Smooth muscle cell (in vitro differentiated cells): ENCODE data around the gene SLC6A6. TPM values are rescaled to one million over a fixed set of nuclear protein-coding genes. Genes with fewer than 3 reads are reported as not detected.

Experiments used
- DNase-seq: peaks from one replicate; lab custom pipeline; 2025; ENCODE audit not compliant: unreplicated experiment; lab: John Stamatoyannopoulos, UW
- H2AFZ ChIP-seq: fragments of 200-600 bp; sonication (generic); 2 replicates; pipeline ENCODE4 v1.6.0; 2016; ENCODE audit warnings: antibody characterized with exemption, low read depth, mild to moderate bottlenecking
- H3F3A ChIP-seq: fragments of 200-600 bp; sonication (generic); 2 replicates; pipeline ENCODE4 v1.6.0; 2017; ENCODE audit warnings: antibody characterized with exemption, low read depth
- H3K27ac ChIP-seq: fragments of 200-600 bp; sonication (generic); 2 replicates; pipeline ENCODE4 v1.5.1; 2016; ENCODE audit warnings: low read depth, mild to moderate bottlenecking
- H3K27me3 ChIP-seq: fragments of 200-600 bp; sonication (generic); 2 replicates; pipeline ENCODE4 v1.6.1; 2016; ENCODE audit warnings: low read depth, mild to moderate bottlenecking
- H3K36me3 ChIP-seq: fragments of 200-600 bp; sonication (generic); 2 replicates; pipeline ENCODE4 v1.5.1; 2016; ENCODE audit warnings: low read depth
- H3K4me1 ChIP-seq: fragments of 200-600 bp; sonication (generic); 2 replicates; pipeline ENCODE4 v1.5.1; 2016; ENCODE audit warnings: low read depth
- H3K4me2 ChIP-seq: fragments of 200-600 bp; sonication (generic); 2 replicates; pipeline ENCODE4 v1.6.0; 2016; ENCODE audit warnings: mild to moderate bottlenecking
- H3K4me3 ChIP-seq: fragments of 200-600 bp; sonication (generic); 2 replicates; pipeline ENCODE4 v1.5.1; 2016; ENCODE audit warnings: mild to moderate bottlenecking
- H3K79me2 ChIP-seq: fragments of 200-600 bp; sonication (generic); 2 replicates; pipeline ENCODE4 v1.6.0; 2016; ENCODE audit warnings: low read depth, mild to moderate bottlenecking
- H3K9ac ChIP-seq: fragments of 200-600 bp; sonication (generic); 2 replicates; pipeline ENCODE4 v1.6.0; 2016; ENCODE audit warnings: low read depth
- H3K9me3 ChIP-seq: fragments of 200-600 bp; sonication (generic); replicated peaks from 2 replicates; pipeline ENCODE4 v1.5.1; 2016; ENCODE audit warnings: low read depth
- H4K20me1 ChIP-seq: fragments of 200-600 bp; sonication (generic); 2 replicates; pipeline ENCODE4 v1.6.0; 2016; ENCODE audit warnings: low read depth
- WGBS: methylation state at CpG from one replicate; pipeline ENCODE4 v1.1.7; 2016; ENCODE audit warnings: low lambda C conversion rate; 5-methylcytosine and 5-hydroxymethylcytosine counted together
- polyA plus RNA-seq: library from polyadenylated mRNA; unstranded; fragments of >200 nt; fragmentation: Nextera tagmentation; extraction: Ambion mirVana; gene quantifications from 2 replicates; pipeline ENCODE4 v1.2.1, GENCODE V29; 2016
- total RNA-seq: library from RNA; depleted of rRNA; stranded (reverse); fragments of >200 nt; gene quantifications from 2 replicates; pipeline ENCODE4 v1.2.3, GENCODE V29; 2014
- TF ChIP-seq, protein P1 (sequence below): fragments of 200-600 bp; sonication (generic); IDR thresholded peaks from 2 replicates; pipeline ENCODE4 v1.5.1; 2017; ENCODE audit warnings: borderline replicate concordance, mild to moderate bottlenecking, antibody characterized with exemption; ENCODE audit not compliant: insufficient read depth, poor library complexity, severe bottlenecking

SLC6A6 gene
- total and polyA plus RNA-seq, 2 experiments from 2014 or later = 9.4 to 11.7 TPM

- no peak for DNase-seq
- TF ChIP-seq, protein P1, sequence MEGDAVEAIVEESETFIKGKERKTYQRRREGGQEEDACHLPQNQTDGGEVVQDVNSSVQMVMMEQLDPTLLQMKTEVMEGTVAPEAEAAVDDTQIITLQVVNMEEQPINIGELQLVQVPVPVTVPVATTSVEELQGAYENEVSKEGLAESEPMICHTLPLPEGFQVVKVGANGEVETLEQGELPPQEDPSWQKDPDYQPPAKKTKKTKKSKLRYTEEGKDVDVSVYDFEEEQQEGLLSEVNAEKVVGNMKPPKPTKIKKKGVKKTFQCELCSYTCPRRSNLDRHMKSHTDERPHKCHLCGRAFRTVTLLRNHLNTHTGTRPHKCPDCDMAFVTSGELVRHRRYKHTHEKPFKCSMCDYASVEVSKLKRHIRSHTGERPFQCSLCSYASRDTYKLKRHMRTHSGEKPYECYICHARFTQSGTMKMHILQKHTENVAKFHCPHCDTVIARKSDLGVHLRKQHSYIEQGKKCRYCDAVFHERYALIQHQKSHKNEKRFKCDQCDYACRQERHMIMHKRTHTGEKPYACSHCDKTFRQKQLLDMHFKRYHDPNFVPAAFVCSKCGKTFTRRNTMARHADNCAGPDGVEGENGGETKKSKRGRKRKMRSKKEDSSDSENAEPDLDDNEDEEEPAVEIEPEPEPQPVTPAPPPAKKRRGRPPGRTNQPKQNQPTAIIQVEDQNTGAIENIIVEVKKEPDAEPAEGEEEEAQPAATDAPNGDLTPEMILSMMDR = no peak
- Histone ChIP-seq H3K4me1 (peaks cover 7% of the 10 kb centered on the region), H3K9me3 (no peaks in the 10 kb centered on the region), H3F3A (no peaks in the 10 kb centered on the region), H3K79me2 (no peaks in the 10 kb centered on the region), H3K27ac (no peak overlapping the region), H3K36me3 (no peaks in the 10 kb centered on the region), H2AFZ (no peak overlapping the region), H3K4me3 (no peak overlapping the region), H3K4me2 (no peak overlapping the region), H3K27me3 (no peaks in the 10 kb centered on the region), H3K9ac (no peak overlapping the region), H4K20me1 (no peaks in the 10 kb centered on the region)
- 89% methylated on average over 14 of the region's 14 CpGs for whole genome bisulfite sequencing
Measured at GRCh38 chr3:14370720-14371572, 31.5 kb upstream of the SLC6A6 start.

GRCh38 chr3:14371573-14372474 is 30.6 kb upstream of the SLC6A6 start:
- Histone ChIP-seq H3K9ac (no peak overlapping the region), H3K9me3 (no peaks in the 10 kb centered on the region), H3K36me3 (no peaks in the 10 kb centered on the region), H3K27me3 (no peaks in the 10 kb centered on the region), H4K20me1 (no peaks in the 10 kb centered on the region), H3F3A (no peaks in the 10 kb centered on the region), H3K4me2 (no peak overlapping the region), H3K4me1 (peaks cover 7% of the 10 kb centered on the region), H3K4me3 (no peak overlapping the region), H3K27ac (no peak overlapping the region), H3K79me2 (no peaks in the 10 kb centered on the region), H2AFZ (no peak overlapping the region)
- no peak for DNase-seq
- TF ChIP-seq, protein P1 = no peak
- WGBS = 67% methylated on average over 12 of the region's 12 CpGs

DNA sequence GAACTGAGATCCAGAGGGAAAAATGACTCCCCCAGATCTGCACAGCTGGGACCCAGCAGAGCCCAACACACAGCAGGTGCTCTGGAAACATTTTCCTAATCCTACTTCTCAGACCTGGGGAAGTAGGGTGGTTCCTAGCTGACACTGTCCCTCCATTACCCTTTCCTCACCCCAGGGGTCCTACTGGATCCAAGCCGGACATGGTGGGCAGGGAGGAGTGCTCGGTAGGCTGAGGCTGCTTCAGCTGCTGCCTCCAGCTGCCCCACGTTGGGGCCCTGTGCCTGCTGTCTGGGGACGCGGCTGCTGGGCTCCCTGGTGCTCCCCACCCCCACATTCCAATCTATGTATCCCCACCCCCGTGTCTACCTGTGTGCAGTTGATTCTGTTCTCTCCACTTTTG is 29.8 kb upstream of the SLC6A6 start:
- H2AFZ ChIP-seq = no peak overlapping the region
- TF ChIP-seq, protein P1 = no peak
- no peak overlapping the region for H3K9ac ChIP-seq
- no peaks in the 10 kb centered on the region for H3K27me3 ChIP-seq
- H3K4me1 ChIP-seq = peaks cover 7% of the 10 kb centered on the region
- no peaks in the 10 kb centered on the region for H3K9me3 ChIP-seq
- H4K20me1 ChIP-seq = no peaks in the 10 kb centered on the region
- no peaks in the 10 kb centered on the region for H3F3A ChIP-seq
- no peaks in the 10 kb centered on the region for H3K36me3 ChIP-seq
- 69% methylated on average over 3 of the region's 6 CpGs for WGBS
- DNase-seq = no peak
- H3K79me2 ChIP-seq = no peaks in the 10 kb centered on the region
- H3K4me2 ChIP-seq = no peak overlapping the region
- no peak overlapping the region for H3K27ac ChIP-seq
- no peak overlapping the region for H3K4me3 ChIP-seq
